B cell (primary cell): Measurements from ENCODE around the gene NBEAL2. TPM values are rescaled to one million over a fixed set of nuclear protein-coding genes. Genes with fewer than 3 reads are reported as not detected.

Experiments
- ATAC-seq: fragments of 200-7000 bp; cut with Tn5 transposase; one replicate; pipeline ENCODE4 v1.10.0; 2021; ENCODE audit warnings: low read depth, mild to moderate bottlenecking, moderate number of reproducible peaks, moderate library complexity
- CTCF ChIA-PET: fragments of 350-600 bp; sonication (Branson Sonifier 250); formaldehyde crosslinking; loops from one replicate; lab custom pipeline; 2021; ENCODE audit warnings: antibody characterized with exemption, inconsistent platforms; lab: Charles Lee
- POLR2A ChIA-PET: fragments of 350-600 bp; sonication (Branson Sonifier 250); formaldehyde crosslinking; loops from one replicate; lab custom pipeline; 2021; ENCODE audit warnings: antibody characterized with exemption; lab: Charles Lee
- DNase-seq: peaks from one replicate; pipeline ENCODE4 v3.0.0; 2013
- H2AFZ ChIP-seq: 2 replicates; pipeline ENCODE4 v1.6.1; 2012; ENCODE audit warnings: mild to moderate bottlenecking, low read depth, low read length; ENCODE audit not compliant: insufficient read depth, poor library complexity, severe bottlenecking
- H3K27ac ChIP-seq, 2 donors: 1 replicate in 1 of 2; 2 replicates in 1 of 2; pipeline ENCODE4 v1.5.1; 2012 to 2013; ENCODE audit warnings: low read length in 2 of 2, mild to moderate bottlenecking in 2 of 2, moderate library complexity in 1 of 2
- H3K27me3 ChIP-seq, 4 experiments: fragments of 200-600 bp in 1 of 4; sonication (generic) in 1 of 4; replicated peaks in 1 of 4; 1 replicate in 2 of 4; 2 replicates in 2 of 4; pipeline versions ENCODE4 v1.6.1 to v1.7.0; 2013 to 2016; ENCODE audit warnings: low read length in 3 of 4, mild to moderate bottlenecking in 2 of 4, mixed read lengths in 1 of 4, moderate library complexity in 1 of 4; ENCODE audit not compliant: insufficient read depth in 4 of 4, control insufficient read depth in 3 of 4; ENCODE audit errors: control extremely low read depth in 1 of 4
- H3K36me3 ChIP-seq, 2 experiments: replicated peaks in 1 of 2; 1 replicate in 1 of 2; 2 replicates in 1 of 2; pipeline versions ENCODE4 v1.6.1 to v1.7.1; 2013; ENCODE audit warnings: low read length in 1 of 2; ENCODE audit not compliant: insufficient read depth in 2 of 2, control insufficient read depth in 1 of 2; ENCODE audit errors: control extremely low read depth in 1 of 2, extremely low read depth in 1 of 2
- H3K4me1 ChIP-seq, 2 donors: fragments of 200-600 bp in 1 of 2; sonication (generic) in 1 of 2; 1 replicate in 1 of 2; 2 replicates in 1 of 2; pipeline versions ENCODE4 v1.5.1 to v1.6.1; 2013 to 2017; ENCODE audit warnings: low read length in 2 of 2; ENCODE audit not compliant: control insufficient read depth in 2 of 2, insufficient read depth in 2 of 2
- H3K4me2 ChIP-seq: replicated peaks from 2 replicates; pipeline ENCODE3; 2012; ENCODE audit warnings: mild to moderate bottlenecking, low read depth, low read length; ENCODE audit not compliant: poor library complexity, severe bottlenecking
- H3K4me3 ChIP-seq, 5 experiments: fragments of 200-600 bp in 1 of 5; sonication (generic) in 1 of 5; 1 replicate in 3 of 5; 2 replicates in 2 of 5; pipeline versions ENCODE4 v1.5.1 to v1.7.0; 2011 to 2016; ENCODE audit warnings: low read length in 4 of 5, mild to moderate bottlenecking in 4 of 5, low read depth in 2 of 5, control low read depth in 1 of 5, moderate library complexity in 1 of 5; ENCODE audit not compliant: insufficient read depth in 1 of 5; ENCODE audit errors: control extremely low read depth in 1 of 5, extremely low read depth in 1 of 5
- H3K79me2 ChIP-seq: fragments of 200-600 bp; sonication (generic); one replicate; pipeline ENCODE4 v1.6.0; 2016; ENCODE audit warnings: low read length; ENCODE audit not compliant: control insufficient read depth, insufficient read depth
- H3K9ac ChIP-seq: fragments of 200-600 bp; sonication (generic); 2 replicates; pipeline ENCODE4 v1.6.1; 2017; ENCODE audit warnings: mild to moderate bottlenecking, low read length, moderate library complexity
- H3K9me3 ChIP-seq, 3 donors: one replicate each; pipeline versions ENCODE4 v1.6.1 to v1.7.1; 2013; ENCODE audit warnings: low read length in 2 of 3; ENCODE audit not compliant: control insufficient read depth in 2 of 3, insufficient read depth in 1 of 3; ENCODE audit errors: control extremely low read depth in 1 of 3
- H4K20me1 ChIP-seq: 2 replicates; pipeline ENCODE4 v1.6.0; 2012; ENCODE audit warnings: mild to moderate bottlenecking, low read length; ENCODE audit not compliant: insufficient read depth, control insufficient read depth, poor library complexity, severe bottlenecking
- H3K27ac Mint-ChIP-seq: one replicate; pipeline ENCODE4 v1.8.0; 2021; ENCODE audit warnings: mixed read lengths
- H3K27me3 Mint-ChIP-seq: one replicate; pipeline ENCODE4 v1.8.0; 2021; ENCODE audit warnings: mixed read lengths
- H3K4me1 Mint-ChIP-seq: one replicate; pipeline ENCODE4 v1.8.0; 2021; ENCODE audit warnings: mixed read lengths
- H3K4me3 Mint-ChIP-seq: one replicate; pipeline ENCODE4 v1.8.0; 2021; ENCODE audit warnings: mixed read lengths
- H3K9me3 Mint-ChIP-seq: one replicate; pipeline ENCODE4 v1.8.0; 2022; ENCODE audit warnings: mixed read lengths; ENCODE audit not compliant: insufficient read depth
- CTCF ChIP-seq: fragments of 200-600 bp; IDR thresholded peaks from one replicate; pipeline ENCODE4 v1.8.0; 2022; ENCODE audit warnings: antibody characterized with exemption, mild to moderate bottlenecking
- EZH2 ChIP-seq: IDR thresholded peaks from 2 replicates; pipeline ENCODE4 v1.6.1; 2012; ENCODE audit warnings: borderline replicate concordance, low read depth, mild to moderate bottlenecking, moderate library complexity, low read length; ENCODE audit not compliant: insufficient read depth, poor library complexity, severe bottlenecking
- WGBS: methylation state at CpG from one replicate; pipeline ENCODE4 v1.1.5; 2013; ENCODE audit warnings: missing lambda C conversion rate; ENCODE audit not compliant: insufficient coverage; 5-methylcytosine and 5-hydroxymethylcytosine counted together
- intact Hi-C: fragments of 100-400 bp; cut with micrococcal nuclease; formaldehyde crosslinking; loops from one replicate; pipeline ENCODE4 v1.10.0; 2022
- polyA plus RNA-seq: library from polyadenylated mRNA; depleted of rRNA; stranded (reverse); fragments of >200 nt; gene quantifications from 2 replicates; pipeline ENCODE4 v1.2.3, GENCODE V29; 2012
- total RNA-seq, 2 donors: library from RNA; stranded (reverse); fragments of 120-200 nt in 1 of 2; gene quantifications; 1 replicate in 1 of 2; 2 replicates in 1 of 2; pipeline versions ENCODE4 v1.2.3 to v1.2.4, GENCODE V29; 2013 to 2022

The NBEAL2 gene
- total and polyA plus RNA-seq, 2 donors (not counting 1 experiment from before 2014, with no cell fraction given): 63.8 to 155 TPM

GRCh38 chr3:47009225-47010110, 30.0 kb downstream of the NBEAL2 start:
- Mint-ChIP-seq H3K4me1 (peaks cover 10% of the 10 kb centered on the region), H3K27ac (peak overlapping the region; percentile 86), H3K9me3 (no peaks in the 10 kb centered on the region), H3K27me3 (no peaks in the 10 kb centered on the region), H3K4me3 (peak overlapping the region; percentile 86)
- H4K20me1 ChIP-seq: no peaks in the 10 kb centered on the region
- no peaks in the 10 kb centered on the region for H3K27me3 ChIP-seq
- H3K4me2 ChIP-seq: peak overlapping the region; percentile 93
- H3K27ac ChIP-seq: peak overlapping the region; percentile 24 to 90
- H3K79me2 ChIP-seq: no peaks in the 10 kb centered on the region
- ChIA-PET CTCF (interaction anchor here (0.6 to 1.3 kb wide), 7 partner anchors 11 to 304 kb away, joined by 3 to 6 read pairs (median 3); no protein-coding TSS in a partner anchor), POLR2A (interaction anchor here (0.6 to 1.9 kb wide), 4 partner anchors 11 to 273 kb away, joined by 4 to 6 read pairs (median 5); partner anchors contain the start of genes CCDC12, KIF9, KLHL18 and NBEAL2)
- H3K9me3 ChIP-seq: no peaks in the 10 kb centered on the region
- H3K9ac ChIP-seq: peak overlapping the region; percentile 82
- DNase-seq (peak; percentile 88), ATAC-seq (peak; percentile 97)
- TF ChIP-seq EZH2: no peak
- no peak for TF ChIP-seq CTCF
- H3K4me1 ChIP-seq: peaks cover 6 to 17% of the 10 kb centered on the region in 2 donors
- intact Hi-C loops: loop anchor here (1.0 to 5.0 kb wide), 4 partner anchors 8 to 317 kb away; partner anchors contain the start of genes ALS2CL, CCDC12 and SETD2
- WGBS: 20% methylated on average over 85 of the region's 85 CpGs
- peak overlapping the region; percentile 82 for H2AFZ ChIP-seq
- H3K36me3 ChIP-seq: peaks cover 0 to 25% of the 10 kb centered on the region in 2 experiments
- peak overlapping the region in 4 of 5 experiments; percentile 50 to 68 (median 64) for H3K4me3 ChIP-seq
